Left lung (tissue), 10 donors: ENCODE results near the gene KIFAP3. TPM values are rescaled to one million over a fixed set of nuclear protein-coding genes. Genes with fewer than 3 reads are reported as not detected.

Experiments
- ATAC-seq: fragments of 200-7000 bp; cut with Tn5 transposase; one replicate; pipeline ENCODE4 v1.9.1; 2020; ENCODE audit warnings: moderate library complexity
- DNase-seq, 4 donors: peaks; one replicate each; pipeline ENCODE4 v3.0.0-alpha.2; 2013 to 2020
- H3K27ac ChIP-seq, 2 donors: fragments of 200-600 bp; sonication (generic) in 1 of 2; one replicate each; pipeline versions ENCODE4 v1.5.0 to v1.8.0; 2020 to 2021
- H3K27me3 ChIP-seq, 2 donors: fragments of 200-600 bp; sonication (generic) in 1 of 2; one replicate each; pipeline versions ENCODE4 v1.5.0 to v1.8.0; 2020 to 2021
- H3K36me3 ChIP-seq, 2 donors: fragments of 200-600 bp; sonication (generic) in 1 of 2; one replicate each; pipeline versions ENCODE4 v1.5.0 to v1.8.0; 2020 to 2021
- H3K4me1 ChIP-seq, 2 donors: fragments of 200-600 bp; one replicate each; pipeline ENCODE4 v1.8.0; 2021
- H3K4me3 ChIP-seq, 2 donors: fragments of 200-600 bp; sonication (generic) in 1 of 2; one replicate each; pipeline versions ENCODE4 v1.5.0 to v1.8.0; 2020 to 2021; ENCODE audit warnings: mild to moderate bottlenecking in 1 of 2
- H3K9me3 ChIP-seq, 2 donors: fragments of 200-600 bp; sonication (generic) in 1 of 2; one replicate each; pipeline versions ENCODE4 v1.5.0 to v1.8.0; 2020 to 2021
- intact Hi-C, 2 donors: fragments of 100-400 bp; cut with DNase I; formaldehyde crosslinking; loops; one replicate each; pipeline versions ENCODE4 v1.11.2 to v1.14.2; 2022
- polyA plus RNA-seq, 6 donors: library from polyadenylated mRNA; unstranded; fragments of 120-200 nt; gene quantifications; one replicate each; pipeline ENCODE4 v1.2.1, GENCODE V29; 2013; ENCODE audit not compliant: insufficient read length in 6 of 6
- total RNA-seq, 2 donors: library from RNA; stranded (reverse); fragmentation: NEBNext Ultra II Directional; extraction: Animal tissue kit (Norgen Biotek cat#: 25700); gene quantifications; one replicate each; pipeline ENCODE4 v1.2.1, GENCODE V29; 2021
- TF ChIP-seq, protein P1 (sequence below), 2 donors: fragments of 200-600 bp; sonication (generic) in 1 of 2; IDR thresholded peaks; one replicate each; pipeline versions ENCODE4 v1.5.0 to v1.8.0; 2021; ENCODE audit warnings: antibody characterized with exemption in 2 of 2
- donor health status: DM: no; HTN: yes; CAD: no.
- donor health status: DM: no; HTN: no; CAD: no.

The KIFAP3 gene
- total and polyA plus RNA-seq, 8 donors = 23.2 to 40.7 (median 33.9) TPM

DNA sequence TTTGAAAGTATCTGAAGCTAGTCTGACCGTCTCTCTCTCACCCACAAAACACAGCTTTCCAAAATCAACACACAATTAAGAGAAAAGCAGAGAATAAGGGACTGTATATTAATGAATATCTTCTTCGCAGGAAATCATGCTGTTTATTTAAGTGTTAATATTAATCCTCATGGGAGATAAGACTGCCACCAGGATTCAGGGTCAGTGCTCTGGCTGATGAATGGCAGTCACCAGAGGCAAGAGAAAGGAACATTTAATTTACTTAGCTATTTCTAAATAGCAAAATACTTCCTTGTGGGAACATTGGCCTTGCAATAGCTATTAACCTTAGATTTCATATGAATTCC lies 183.0 kb downstream of the KIFAP3 start:
- H3K4me3 ChIP-seq = no peak overlapping the region
- peak overlapping the region; percentile 69 to 98 for H3K27ac ChIP-seq
- peaks cover 17 to 28% of the 10 kb centered on the region in 2 donors for H3K4me1 ChIP-seq
- DNase-seq = no peak
- TF ChIP-seq, protein P1, sequence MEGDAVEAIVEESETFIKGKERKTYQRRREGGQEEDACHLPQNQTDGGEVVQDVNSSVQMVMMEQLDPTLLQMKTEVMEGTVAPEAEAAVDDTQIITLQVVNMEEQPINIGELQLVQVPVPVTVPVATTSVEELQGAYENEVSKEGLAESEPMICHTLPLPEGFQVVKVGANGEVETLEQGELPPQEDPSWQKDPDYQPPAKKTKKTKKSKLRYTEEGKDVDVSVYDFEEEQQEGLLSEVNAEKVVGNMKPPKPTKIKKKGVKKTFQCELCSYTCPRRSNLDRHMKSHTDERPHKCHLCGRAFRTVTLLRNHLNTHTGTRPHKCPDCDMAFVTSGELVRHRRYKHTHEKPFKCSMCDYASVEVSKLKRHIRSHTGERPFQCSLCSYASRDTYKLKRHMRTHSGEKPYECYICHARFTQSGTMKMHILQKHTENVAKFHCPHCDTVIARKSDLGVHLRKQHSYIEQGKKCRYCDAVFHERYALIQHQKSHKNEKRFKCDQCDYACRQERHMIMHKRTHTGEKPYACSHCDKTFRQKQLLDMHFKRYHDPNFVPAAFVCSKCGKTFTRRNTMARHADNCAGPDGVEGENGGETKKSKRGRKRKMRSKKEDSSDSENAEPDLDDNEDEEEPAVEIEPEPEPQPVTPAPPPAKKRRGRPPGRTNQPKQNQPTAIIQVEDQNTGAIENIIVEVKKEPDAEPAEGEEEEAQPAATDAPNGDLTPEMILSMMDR (IDR thresholded peaks at IDR 0.05) = no peak
- H3K27me3 ChIP-seq = no peaks in the 10 kb centered on the region
- peaks cover 2 to 22% of the 10 kb centered on the region in 2 donors for H3K36me3 ChIP-seq
- intact Hi-C loops = no loop called here
- ATAC-seq = no peak
- H3K9me3 ChIP-seq = no peaks in the 10 kb centered on the region

DNA sequence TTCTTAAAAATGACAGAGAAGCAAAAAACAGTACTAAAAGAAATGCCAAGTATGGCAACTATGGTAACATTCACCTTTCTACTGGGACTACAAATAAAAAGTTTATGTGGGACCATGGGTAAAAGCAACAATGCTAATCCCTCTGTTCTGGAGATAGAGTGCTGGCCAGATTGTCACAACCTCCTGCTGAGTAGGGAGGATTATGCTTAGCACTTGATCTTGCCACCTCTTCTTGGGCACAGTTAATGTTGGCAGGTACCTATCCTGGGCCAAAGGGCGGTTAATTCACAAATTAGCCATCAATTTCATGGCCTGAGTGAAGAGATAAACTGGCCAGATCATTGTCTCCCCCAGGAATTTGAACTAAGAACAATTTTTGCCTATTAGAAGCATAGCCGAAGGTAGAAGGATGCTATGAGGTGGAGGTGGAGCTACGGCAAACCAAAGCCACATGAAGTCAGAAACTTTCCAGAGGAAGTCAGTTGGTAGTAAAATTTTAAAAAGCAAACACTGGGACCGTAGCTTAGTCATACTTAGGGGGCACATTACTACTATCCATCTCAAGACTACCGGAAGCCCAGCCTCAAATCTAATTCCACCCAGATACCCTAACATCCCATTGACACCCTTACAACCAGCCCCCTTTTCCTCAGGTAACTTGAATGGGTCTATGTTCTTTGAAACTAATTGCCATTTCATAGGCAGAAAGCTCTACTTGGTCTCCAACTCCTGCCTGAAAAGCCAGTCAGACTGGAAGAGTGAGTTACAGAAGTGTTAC lies 183.5 kb downstream of the KIFAP3 start:
- no peak for ATAC-seq
- intact Hi-C loops = no loop called here
- H3K4me3 ChIP-seq = no peak overlapping the region
- peaks cover 17 to 28% of the 10 kb centered on the region in 2 donors for H3K4me1 ChIP-seq
- DNase-seq = peak in 2 of 4 donors; percentile 38 to 72
- no peaks in the 10 kb centered on the region for H3K9me3 ChIP-seq
- TF ChIP-seq, protein P1 (IDR thresholded peaks at IDR 0.05) = no peak
- H3K27me3 ChIP-seq = no peaks in the 10 kb centered on the region
- peak overlapping the region; percentile 69 to 98 for H3K27ac ChIP-seq
- H3K36me3 ChIP-seq = peaks cover 2 to 27% of the 10 kb centered on the region in 2 donors

DNA sequence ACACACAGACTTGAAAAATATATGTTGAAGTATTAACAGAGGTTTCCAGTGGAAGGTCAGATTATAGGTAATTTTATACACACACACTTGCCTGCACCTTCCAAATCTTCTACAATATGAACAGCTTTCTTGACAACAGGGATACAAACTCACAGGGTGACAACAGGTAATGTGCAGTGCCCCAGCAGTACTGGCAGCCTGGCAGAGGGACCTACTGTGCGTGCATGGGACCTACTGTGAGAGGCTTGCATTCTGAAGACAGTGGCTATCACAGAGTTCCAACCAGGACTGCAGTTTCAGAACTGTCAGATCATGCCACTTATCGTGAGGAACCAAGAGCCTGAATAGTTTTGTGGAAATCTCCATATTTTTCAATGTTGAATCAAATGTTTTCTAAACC lies 184.6 kb downstream of the KIFAP3 start:
- no peak overlapping the region for H3K27ac ChIP-seq
- TF ChIP-seq, protein P1 (IDR thresholded peaks at IDR 0.05) = no peak
- H3K9me3 ChIP-seq = no peaks in the 10 kb centered on the region
- peaks cover 2 to 32% of the 10 kb centered on the region in 2 donors for H3K36me3 ChIP-seq
- DNase-seq = no peak
- H3K27me3 ChIP-seq = no peaks in the 10 kb centered on the region
- no peak overlapping the region for H3K4me3 ChIP-seq
- H3K4me1 ChIP-seq = peaks cover 16 to 38% of the 10 kb centered on the region in 2 donors
- intact Hi-C loops = no loop called here
- ATAC-seq = no peak

DNA sequence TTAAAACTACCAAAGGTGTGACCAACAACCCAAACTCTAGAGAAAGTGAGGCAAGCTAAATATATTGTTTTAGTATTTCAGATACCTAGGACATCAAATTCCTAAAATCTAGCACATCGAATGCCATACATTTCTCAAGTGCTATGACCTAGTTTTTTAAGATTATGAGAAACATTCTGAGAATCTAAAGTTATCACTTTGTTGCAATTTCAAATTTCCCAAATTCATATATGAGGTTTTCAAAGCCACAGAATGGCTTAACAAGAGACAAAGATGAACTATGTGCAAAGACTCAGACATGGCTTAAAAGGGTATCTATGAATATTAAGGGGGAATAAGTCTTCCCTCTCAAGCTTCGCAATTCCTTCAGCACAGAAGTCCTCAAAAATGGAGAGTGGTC lies 187.6 kb downstream of the KIFAP3 start:
- H3K9me3 ChIP-seq = no peaks in the 10 kb centered on the region
- TF ChIP-seq, protein P1 (IDR thresholded peaks at IDR 0.05) = no peak
- no peak overlapping the region for H3K27ac ChIP-seq
- no peak for DNase-seq
- intact Hi-C loops = no loop called here
- no peaks in the 10 kb centered on the region for H3K27me3 ChIP-seq
- H3K4me3 ChIP-seq = no peak overlapping the region
- no peak for ATAC-seq
- H3K36me3 ChIP-seq = peaks cover 2 to 48% of the 10 kb centered on the region in 2 donors
- peaks cover 6 to 25% of the 10 kb centered on the region in 2 donors for H3K4me1 ChIP-seq

DNA sequence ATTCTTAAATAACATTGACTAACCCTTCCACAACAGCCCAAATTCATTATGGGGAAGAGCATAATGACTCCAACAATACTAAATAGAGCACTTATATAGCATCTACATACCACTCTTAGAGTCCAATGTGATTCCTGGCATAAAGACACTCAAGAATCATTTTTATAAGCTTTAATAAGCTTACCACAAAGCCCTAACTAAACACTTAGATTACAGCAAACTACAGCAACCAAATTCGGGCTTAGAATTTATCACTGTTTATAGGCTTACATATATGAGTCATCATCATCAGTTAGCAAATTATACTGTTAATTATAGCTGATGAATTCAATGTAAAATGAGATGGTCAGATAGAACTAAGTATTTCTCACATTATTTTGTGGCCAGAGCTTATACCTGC lies 188.1 kb downstream of the KIFAP3 start:
- Histone ChIP-seq H3K27ac (no peak overlapping the region), H3K4me3 (no peak overlapping the region), H3K4me1 (peaks cover 5 to 20% of the 10 kb centered on the region in 2 donors), H3K9me3 (no peaks in the 10 kb centered on the region), H3K36me3 (peaks cover 2 to 52% of the 10 kb centered on the region in 2 donors), H3K27me3 (no peaks in the 10 kb centered on the region)
- TF ChIP-seq, protein P1 (IDR thresholded peaks at IDR 0.05) = no peak
- DNase-seq (no peak), ATAC-seq (no peak)
- intact Hi-C loops = no loop called here
